GM18909 (cell line): Measurements from ENCODE around the gene BCAS3.

Source experiments
- ATAC-seq: cut with Tn5 transposase; IDR thresholded peaks from one replicate; pipeline ENCODE4 v1.9.1; 2021; ENCODE audit warnings: mild to moderate bottlenecking; ENCODE audit not compliant: unreplicated experiment, poor library complexity

The BCAS3 gene

GRCh38 chr17:61294777-61295176 lies 617.1 kb downstream of the BCAS3 start:
- no peak for ATAC-seq

GRCh38 chr17:61296058-61296457 lies 618.4 kb downstream of the BCAS3 start:
- no peak for ATAC-seq

- ATAC-seq = no peak
These were observed 622.2 kb downstream of the BCAS3 start for GRCh38 chr17:61299517-61300513.

GRCh38 chr17:61302953-61303816 lies 625.5 kb downstream of the BCAS3 start:
- no peak for ATAC-seq

- no peak for ATAC-seq
These were observed 626.1 kb downstream of the BCAS3 start for GRCh38 chr17:61303817-61304096.

- ATAC-seq = no peak
These were observed 627.4 kb downstream of the BCAS3 start for GRCh38 chr17:61305024-61305423.

GRCh38 chr17:61306003-61306402 lies 628.4 kb downstream of the BCAS3 start:
- no peak for ATAC-seq

GRCh38 chr17:61307905-61308886 lies 630.5 kb downstream of the BCAS3 start:
- ATAC-seq = no peak

- ATAC-seq = no peak
These were observed 632.0 kb downstream of the BCAS3 start for GRCh38 chr17:61309362-61310256.

- no peak for ATAC-seq
These were observed 632.9 kb downstream of the BCAS3 start for GRCh38 chr17:61310590-61310989.

GRCh38 chr17:61312406-61313295 lies 635.0 kb downstream of the BCAS3 start:
- ATAC-seq = no peak

GRCh38 chr17:61313461-61314326 lies 636.0 kb downstream of the BCAS3 start:
- no peak for ATAC-seq

- ATAC-seq = no peak
These were observed 636.9 kb downstream of the BCAS3 start for GRCh38 chr17:61314368-61315078.

- no peak for ATAC-seq
These were observed 639.0 kb downstream of the BCAS3 start for GRCh38 chr17:61316633-61317032.

GRCh38 chr17:61317779-61318178 lies 640.1 kb downstream of the BCAS3 start:
- no peak for ATAC-seq

- ATAC-seq = no peak
These were observed 641.0 kb downstream of the BCAS3 start for GRCh38 chr17:61318684-61319098.

- no peak for ATAC-seq
These were observed 643.7 kb downstream of the BCAS3 start for GRCh38 chr17:61321344-61321743.
